GM12892 (cell line): ENCODE measurements around the gene PRKD2. TPM values are rescaled to one million over a fixed set of nuclear protein-coding genes. Genes with fewer than 3 reads are reported as not detected.
"Not testable (repeated sequence)": the region's sequence is repeated elsewhere in the genome, so short reads cannot be mapped to it uniquely, and the experiment has no call there.

ENCODE experiments used
- DNase-seq: peaks from one replicate; pipeline ENCODE4 v3.0.0; 2011; ENCODE audit not compliant: insufficient read length
- FAIRE-seq: peaks from 2 replicates; lab custom pipeline; 2011; peaks lifted over from hg19 to GRCh38; lab: Jason Lieb, UNC
- POLR2A ChIP-seq: IDR thresholded peaks from 2 replicates; pipeline ENCODE4 v1.6.1; 2011; ENCODE audit warnings: low read depth, low read length, control low read depth
- POLR2AphosphoS5 ChIP-seq: IDR thresholded peaks from 2 replicates; pipeline ENCODE4 v1.6.1; 2011; ENCODE audit warnings: low read depth, low read length, control low read depth
- TAF1 ChIP-seq: IDR thresholded peaks from 2 replicates; pipeline ENCODE4 v1.6.1; 2011; ENCODE audit warnings: low read depth, mild to moderate bottlenecking, control low read depth, low read length, borderline replicate concordance
- polyA plus RNA-seq: library from polyadenylated mRNA; unstranded; fragments of >200 nt; gene quantifications from one replicate; pipeline ENCODE4 v1.2.1, GENCODE V29; 2012; ENCODE audit warnings: missing spikeins, inconsistent platforms; ENCODE audit not compliant: missing spikeins

Gene PRKD2
- 31.9 TPM for polyA plus RNA-seq

DNA sequence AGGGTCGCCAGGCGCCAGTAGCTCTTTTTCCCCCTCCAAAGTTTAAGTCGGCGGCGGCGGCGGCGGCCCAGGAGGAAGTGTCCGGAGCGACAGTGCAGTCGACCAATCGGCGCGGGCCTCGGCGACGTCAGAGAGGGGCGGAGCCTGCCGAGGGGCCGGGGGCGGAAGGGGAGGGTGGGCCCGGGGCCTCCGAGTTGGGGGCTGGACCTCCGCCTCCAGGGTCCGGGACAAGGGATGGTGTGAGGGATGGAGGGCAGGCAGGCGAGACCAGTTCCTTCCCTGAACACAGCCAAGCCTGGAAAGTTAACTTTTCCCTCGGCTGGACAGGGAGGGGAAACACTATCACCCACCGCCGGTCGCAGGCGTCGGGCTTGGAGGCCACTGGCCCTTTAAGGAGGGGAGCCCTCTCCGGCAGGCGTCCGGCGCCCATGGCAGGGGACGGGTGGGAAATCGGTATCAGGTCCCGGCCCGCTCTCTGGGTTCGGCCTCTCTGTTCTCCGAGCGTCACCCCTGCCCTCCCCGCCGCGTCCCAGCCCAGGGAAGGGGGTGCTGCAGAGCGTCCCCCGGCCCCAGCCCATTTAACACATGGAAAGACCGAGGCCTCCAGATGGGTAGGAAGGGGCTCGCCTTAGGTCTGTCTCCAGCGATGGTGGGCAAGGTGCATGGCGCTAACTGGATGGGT lies at the start of gene PRKD2:
TSS of gene PRKD2 (minus strand) at position 81 of the 682 bp plus-strand sequence. CDS start 744 bp downstream, outside the sequence.
- DNase-seq = peak; percentile 92

DNA sequence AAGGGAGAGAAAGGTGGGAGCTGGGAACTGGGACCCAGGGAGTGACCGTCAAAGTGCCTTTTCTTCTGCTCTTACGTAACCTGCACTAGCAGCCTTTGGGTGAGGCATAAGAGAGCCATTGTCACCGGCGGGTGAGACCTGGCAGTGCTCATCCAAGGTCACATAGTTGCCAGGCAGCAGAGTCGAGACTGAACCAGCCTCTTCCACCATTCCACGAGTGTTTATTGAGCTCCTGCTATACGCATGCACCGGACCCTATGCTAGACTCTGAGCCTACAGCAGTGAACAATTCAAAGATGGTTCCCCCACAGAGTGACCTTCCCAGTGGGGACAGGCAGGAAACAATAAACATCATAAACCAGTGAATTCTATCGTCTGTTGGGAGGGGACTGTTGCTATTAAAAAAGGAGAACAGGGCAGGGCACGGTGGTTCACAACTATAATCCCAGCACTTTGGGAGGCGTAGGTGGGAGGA lies 47.9 kb upstream of the PRKD2 start:
- TF ChIP-seq TAF1 (no peak), POLR2A (no peak), POLR2AphosphoS5 (no peak)
- DNase-seq = no peak
- no peak for FAIRE-seq

More for the DNA sequence above, at the start of gene PRKD2:
- TF ChIP-seq TAF1 (no peak), POLR2A (0 out of 2 replicates have a peak, but pooled peaks have one; percentile 55), POLR2AphosphoS5 (peak; percentile 37)
- peak; percentile 92 for FAIRE-seq

DNA sequence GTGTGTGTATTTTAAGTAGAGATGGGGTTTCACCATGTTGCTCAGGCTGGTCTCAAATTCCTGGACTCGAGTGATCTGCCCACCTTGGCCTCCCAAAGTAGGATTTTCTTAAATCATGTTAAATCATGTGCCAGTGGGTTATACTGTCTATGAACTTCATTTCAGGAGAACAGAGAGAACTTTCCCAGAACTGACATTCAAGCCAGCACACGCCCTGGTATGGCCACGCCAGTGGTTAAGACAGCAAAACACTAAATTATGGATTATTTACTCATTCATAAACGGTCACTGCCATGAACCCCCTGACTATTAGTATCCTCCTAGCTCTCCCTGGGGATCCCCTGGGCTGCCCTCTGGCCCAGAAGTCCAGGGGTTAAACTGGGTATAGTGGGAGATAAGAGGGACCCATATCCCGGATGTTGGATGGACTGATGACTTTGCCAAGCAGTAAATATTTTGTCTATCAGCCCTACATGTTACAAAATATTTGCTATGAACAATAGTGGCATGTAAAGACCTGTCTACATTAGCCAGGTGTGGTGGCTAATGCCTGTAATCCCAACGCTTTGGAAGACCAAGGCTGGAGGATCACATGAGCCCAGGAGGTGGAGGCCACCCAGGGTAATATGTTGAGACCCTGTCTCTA lies 45.5 kb upstream of the PRKD2 start:
- DNase-seq (no peak), FAIRE-seq (no peak)
- TF ChIP-seq POLR2A (no peak), POLR2AphosphoS5 (no peak), TAF1 (no peak)

DNA sequence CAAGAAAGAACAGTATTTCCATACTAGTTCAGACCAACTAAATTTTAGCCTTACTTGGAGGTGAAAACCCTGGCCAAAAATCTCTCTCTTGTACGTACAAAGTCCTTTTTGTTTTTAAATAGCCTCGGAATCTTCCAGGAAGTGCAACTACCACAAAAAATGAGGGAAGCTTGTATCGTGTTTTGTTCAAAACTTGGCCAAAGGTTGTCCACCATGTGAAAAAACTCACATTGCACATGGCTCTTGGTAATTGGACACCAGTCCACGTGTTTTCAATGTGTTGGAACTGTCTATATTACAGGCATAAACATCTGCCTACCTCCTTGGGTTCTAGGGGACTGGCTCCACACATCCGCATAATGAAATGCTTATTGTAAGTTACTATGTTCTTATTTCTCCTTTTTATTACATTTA lies 44.5 kb upstream of the PRKD2 start:
- TF ChIP-seq POLR2AphosphoS5 = no peak
- no peak for TF ChIP-seq TAF1
- TF ChIP-seq POLR2A = no peak
- DNase-seq = no peak
- FAIRE-seq = no peak

DNA sequence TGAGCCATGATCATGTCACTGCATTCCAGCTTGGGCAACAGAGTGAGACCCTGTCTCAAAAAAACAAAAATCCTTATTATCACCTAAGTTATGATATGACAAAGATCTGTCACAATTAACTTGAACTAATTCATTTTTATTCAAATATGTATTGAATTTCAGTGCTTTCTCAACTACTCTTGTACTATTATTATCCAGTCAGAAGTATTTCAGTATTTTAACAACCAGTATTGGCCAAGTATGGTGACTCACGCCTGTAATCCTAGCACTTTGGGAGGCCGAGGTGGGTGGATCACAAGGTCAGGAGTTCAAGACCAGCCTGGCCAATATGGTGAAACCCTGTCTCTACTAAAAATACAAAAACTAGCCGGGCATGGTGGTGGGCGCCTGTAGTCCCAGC lies 44.0 kb upstream of the PRKD2 start:
- not testable (repeated sequence) for FAIRE-seq, DNase-seq

DNA sequence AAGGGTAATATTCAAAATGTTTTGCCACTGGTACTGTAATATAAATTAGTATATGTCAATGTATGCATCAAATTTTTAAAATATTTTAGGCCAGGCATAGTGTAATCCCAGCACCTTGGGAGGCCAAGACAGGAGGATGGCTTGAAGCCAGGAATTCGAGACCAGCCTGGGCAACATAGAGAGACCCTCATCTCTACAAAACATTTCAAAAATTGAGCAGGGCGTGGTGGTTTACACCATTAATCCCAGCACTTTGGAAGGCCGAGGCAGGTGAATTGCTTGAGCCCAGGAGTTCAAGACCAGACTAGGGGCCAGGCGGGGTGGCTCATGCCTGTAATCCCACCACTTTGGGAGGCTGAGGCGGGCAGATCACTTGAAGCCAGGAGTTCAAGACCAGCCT lies 43.4 kb upstream of the PRKD2 start:
- TF ChIP-seq POLR2A (no peak), TAF1 (no peak), POLR2AphosphoS5 (no peak)
- DNase-seq (no peak), FAIRE-seq (no peak)

DNA sequence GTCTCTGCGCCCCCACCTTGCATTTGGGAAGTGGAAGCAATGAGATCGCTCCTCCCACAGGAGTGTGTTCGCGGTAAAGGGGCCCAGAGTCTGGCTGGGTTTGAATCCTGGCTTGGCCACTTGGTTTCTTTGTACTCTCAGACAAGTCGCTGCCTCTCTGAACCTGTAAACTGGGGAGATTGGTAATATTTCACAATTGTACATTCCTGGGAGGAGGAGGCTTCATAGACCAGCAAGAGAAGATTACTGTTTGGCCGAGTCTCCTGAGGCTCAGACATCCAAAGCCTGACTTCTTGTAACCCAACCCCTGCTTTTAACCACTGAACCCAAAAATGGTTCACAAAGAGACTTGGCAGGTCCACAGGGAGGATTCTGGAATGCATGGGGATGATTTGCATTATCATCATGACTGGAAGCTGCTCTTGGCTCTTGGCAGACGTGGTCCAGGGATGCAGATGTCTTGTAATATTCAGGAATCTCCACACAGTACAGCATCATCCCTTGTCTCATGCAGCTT lies 43.0 kb upstream of the PRKD2 start:
- no peak for FAIRE-seq
- no peak for DNase-seq
- TF ChIP-seq POLR2AphosphoS5 (no peak), POLR2A (no peak), TAF1 (no peak)

DNA sequence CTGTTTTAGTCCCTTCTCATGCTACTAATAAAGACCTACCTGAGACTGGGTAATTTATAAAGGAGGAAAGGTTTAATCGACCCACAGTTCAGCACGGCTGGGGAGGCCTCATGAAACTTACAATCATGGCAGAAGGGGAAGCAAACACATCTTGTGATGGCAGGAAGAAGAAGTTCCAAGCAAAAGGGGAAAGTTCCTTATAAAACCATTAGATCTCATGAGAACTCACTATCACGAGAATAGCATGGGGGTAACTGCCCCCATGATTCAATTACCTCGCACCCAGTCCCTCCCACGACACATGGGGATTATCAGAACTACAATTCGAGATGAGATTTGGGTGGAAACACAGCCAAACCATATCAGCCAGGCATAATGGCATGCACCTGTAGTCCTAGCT lies 42.3 kb upstream of the PRKD2 start:
- FAIRE-seq (no peak), DNase-seq (no peak)
- TF ChIP-seq POLR2AphosphoS5 (no peak), TAF1 (no peak), POLR2A (no peak)

DNA sequence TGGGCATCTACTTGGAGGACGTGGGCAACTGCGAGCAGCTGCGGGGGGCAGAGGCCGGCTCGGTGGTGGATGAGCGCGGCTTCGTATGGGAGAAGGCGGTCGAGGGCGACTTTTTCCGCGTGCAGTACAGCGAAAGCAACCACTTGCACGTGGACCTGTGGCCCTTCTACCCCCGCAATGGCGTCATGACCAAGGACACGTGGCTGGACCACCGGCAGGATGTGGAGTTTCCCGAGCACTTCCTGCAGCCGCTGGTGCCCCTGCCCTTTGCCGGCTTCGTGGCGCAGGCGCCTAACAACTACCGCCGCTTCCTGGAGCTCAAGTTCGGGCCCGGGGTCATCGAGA lies 39.6 kb upstream of the PRKD2 start:
- TF ChIP-seq POLR2AphosphoS5 = no peak
- no peak for TF ChIP-seq TAF1
- TF ChIP-seq POLR2A = no peak
- DNase-seq (no peak), FAIRE-seq (no peak)

DNA sequence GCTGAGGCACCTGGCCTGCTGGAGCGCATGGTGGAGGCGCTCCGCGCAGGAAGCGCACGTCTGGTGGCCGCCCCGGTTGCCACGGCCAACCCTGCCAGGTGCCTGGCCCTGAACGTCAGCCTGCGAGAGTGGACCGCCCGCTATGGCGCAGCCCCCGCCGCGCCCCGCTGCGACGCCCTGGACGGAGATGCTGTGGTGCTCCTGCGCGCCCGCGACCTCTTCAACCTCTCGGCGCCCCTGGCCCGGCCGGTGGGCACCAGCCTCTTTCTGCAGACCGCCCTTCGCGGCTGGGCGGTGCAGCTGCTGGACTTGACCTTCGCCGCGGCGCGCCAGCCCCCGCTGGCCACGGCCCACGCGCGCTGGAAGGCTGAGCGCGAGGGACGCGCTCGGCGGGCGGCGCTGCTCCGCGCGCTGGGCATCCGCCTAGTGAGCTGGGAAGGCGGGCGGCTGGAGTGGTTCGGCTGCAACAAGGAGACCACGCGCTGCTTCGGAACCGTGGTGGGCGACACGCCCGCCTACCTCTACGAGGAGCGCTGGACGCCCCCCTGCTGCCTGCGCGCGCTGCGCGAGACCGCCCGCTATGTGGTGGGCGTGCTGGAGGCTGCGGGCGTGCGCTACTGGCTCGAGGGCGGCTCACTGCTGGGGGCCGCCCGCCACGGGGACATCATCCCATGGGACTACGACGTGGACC lies 39.1 kb upstream of the PRKD2 start:
- TF ChIP-seq TAF1 (no peak), POLR2AphosphoS5 (no peak)
- DNase-seq = no peak
- no peak for FAIRE-seq

DNA sequence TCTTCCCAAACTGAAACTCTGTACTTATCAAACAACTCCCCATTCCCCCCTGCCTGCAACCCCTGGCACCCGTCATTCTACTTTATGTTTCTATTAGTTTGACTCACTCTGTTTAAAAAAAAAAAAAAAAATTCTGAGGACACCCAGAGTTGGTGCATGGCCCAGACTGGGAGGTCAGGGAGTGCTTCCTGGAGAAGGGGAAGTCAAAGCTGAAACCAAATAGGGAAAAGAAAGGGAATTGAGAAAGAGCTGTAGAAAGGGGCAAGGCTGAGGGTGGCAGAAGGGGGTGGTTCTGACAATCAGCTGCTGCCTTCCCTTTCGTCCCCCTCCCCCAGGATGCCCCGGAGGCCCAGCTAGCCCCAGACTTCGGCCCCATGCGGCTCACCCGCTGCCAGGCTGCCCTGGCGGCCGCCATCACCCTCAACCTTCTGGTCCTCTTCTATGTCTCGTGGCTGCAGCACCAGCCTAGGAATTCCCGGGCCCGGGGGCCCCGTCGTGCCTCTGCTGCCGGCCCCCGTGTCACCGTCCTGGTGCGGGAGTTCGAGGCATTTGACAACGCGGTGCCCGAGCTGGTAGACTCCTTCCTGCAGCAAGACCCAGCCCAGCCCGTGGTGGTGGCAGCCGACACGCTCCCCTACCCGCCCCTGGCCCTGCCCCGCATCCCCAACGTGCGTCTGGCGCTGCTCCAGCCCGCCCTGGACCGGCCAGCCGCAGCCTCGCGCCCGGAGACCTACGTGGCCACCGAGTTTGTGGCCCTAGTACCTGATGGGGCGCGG lies 38.4 kb upstream of the PRKD2 start:
- FAIRE-seq (no peak), DNase-seq (no peak)
- TF ChIP-seq POLR2AphosphoS5 (no peak), POLR2A (no peak), TAF1 (no peak)
